HL-60/S4 (cell line): ENCODE data around the gene SLC39A7.

Experiments used
- in situ Hi-C: fragments of 300-500 bp; cut with MboI; formaldehyde crosslinking; loops from 2 replicates; pipeline ENCODE4 v1.14.3; 2022; ENCODE audit warnings: low sequenced_read_pairs

SLC39A7 gene

DNA sequence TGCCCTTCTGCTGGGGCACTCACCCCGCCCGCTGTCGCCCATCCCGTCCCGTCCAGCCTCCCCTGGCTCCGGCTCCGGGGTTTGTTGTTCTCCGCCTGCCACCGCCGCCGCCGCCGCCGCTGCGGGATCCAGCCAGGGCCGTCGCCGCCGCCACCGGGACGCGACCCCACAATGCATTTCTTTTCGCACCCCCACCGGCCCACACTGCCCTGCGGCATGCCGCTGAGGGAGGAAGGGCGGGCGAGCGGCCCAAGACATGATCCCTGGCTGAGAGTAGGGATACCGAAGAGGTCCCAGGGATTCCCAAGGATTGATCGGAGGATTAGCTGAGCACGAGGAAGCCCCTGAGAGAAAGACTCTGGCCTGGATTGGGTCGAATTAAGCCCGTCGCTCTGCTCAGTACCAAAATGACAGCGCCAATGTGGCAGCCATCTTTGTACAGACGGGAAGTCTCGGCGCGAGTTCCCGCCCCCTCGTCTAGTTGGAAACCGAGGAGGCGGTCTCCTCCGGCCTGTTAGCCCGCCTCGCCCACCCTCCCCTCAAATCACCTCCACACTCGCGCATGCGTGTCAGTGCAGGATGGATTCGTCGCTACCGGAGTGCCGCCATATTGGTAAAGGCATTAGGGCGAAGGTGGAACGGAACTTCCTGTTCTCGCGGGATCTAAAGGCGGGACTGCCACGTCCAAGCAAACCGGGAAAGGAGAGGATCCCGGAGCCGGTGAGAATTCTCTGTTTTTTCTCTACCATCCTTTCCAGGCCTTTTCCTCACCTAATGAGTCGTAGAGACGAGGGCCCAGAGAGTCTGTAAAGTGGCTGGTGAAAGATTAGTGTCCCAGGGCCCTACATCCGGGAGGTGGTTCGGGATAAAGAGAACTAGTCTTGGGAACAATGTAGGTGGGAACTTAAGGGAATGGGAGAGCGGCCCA lies at the start of gene SLC39A7, which contains the start of gene RXRB:
TSS of gene SLC39A7 (plus strand) at position 649 of the 928 bp plus-strand sequence. CDS start 379 bp downstream, outside the sequence.
TSS of gene RXRB (minus strand) at position 447 of the 928 bp plus-strand sequence. CDS start at position 258, 189 bp downstream.
- in situ Hi-C loops, result no loop called here

GRCh38 chr6:33151050-33151449 lies 49.6 kb upstream of the SLC39A7 start:
- in situ Hi-C loops, result no loop called here

DNA sequence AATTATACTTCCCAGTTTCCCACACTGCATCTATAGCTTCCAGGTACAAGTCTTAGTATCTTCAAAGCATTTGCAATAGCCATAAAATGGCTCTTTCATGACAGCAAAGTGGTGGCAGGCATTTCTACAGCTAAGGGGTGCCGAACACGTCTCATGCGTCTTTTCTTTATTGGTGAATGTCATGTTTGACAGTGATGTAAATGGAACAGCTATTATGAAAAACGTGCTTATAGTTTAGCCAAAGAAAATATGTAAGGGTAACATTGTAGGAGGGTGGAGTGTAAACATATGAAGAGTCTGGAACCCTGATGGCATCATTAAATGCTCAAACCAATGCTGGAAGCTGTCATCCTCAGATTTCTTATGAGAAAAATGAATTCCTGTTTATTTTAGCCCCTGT lies 46.3 kb upstream of the SLC39A7 start:
- in situ Hi-C loops, result no loop called here

- in situ Hi-C loops, result no loop called here
Observed at GRCh38 chr6:33156561-33156960, 44.1 kb upstream of the SLC39A7 start.

GRCh38 chr6:33156964-33157363 lies 43.7 kb upstream of the SLC39A7 start:
- in situ Hi-C loops, result no loop called here

- in situ Hi-C loops, result no loop called here
Observed at GRCh38 chr6:33160096-33160495, 40.6 kb upstream of the SLC39A7 start.

DNA sequence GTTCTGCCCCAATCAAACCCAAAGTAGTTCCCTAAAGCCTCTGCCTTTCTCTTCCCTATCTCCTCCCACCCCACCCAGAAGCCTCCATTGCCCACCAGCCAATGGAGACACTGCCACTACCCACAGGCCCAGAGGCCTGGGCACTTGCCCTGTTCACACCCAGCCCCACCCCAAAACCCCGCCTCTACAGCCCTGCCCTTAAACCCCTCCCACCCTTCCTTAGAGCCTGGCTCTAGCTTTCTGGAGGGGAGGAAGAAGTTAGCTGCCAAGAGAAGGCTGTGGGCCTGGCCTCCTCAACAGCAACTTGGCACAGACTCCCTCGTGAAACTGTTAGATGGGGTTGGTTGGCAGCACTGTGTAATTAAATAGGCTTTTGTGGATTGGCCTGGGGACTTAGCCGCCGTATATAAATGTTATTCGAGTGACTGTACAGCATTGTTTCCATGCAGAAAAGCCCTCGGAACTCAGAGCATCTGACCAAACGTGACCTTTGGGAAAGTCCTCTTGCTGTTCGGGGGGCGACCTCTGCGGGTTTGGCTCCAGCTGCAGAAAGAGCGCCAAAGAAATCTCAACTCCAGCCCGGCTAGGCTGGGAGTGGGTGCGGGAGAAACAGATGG lies 39.8 kb upstream of the SLC39A7 start:
- in situ Hi-C loops, result no loop called here

GRCh38 chr6:33161354-33162331 lies 39.0 kb upstream of the SLC39A7 start:
- in situ Hi-C loops, result no loop called here

- in situ Hi-C loops, result no loop called here
Observed at GRCh38 chr6:33163540-33163939, 37.1 kb upstream of the SLC39A7 start.

DNA sequence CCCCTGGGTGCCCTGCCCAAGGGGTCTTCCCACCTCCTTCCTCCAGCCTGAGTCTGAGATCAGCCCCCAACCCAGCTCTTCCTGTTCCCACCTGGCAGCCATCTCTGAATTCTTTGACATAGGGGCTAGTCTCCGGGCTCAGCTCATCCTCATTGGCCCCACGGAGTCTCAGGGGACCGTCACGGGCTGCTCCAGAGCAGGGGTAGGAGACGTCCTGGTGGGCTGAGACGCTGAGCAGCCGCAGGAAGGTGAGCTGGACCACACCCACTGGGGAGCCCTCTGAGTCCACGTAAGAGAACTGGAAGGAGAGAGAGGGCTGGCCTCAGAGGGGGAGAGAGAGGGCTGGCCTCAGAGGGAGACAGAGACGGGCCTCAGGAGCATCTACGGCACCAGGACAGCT lies 36.5 kb upstream of the SLC39A7 start:
- in situ Hi-C loops, result no loop called here

- in situ Hi-C loops, result no loop called here
Observed at GRCh38 chr6:33164665-33165373, 35.8 kb upstream of the SLC39A7 start.

DNA sequence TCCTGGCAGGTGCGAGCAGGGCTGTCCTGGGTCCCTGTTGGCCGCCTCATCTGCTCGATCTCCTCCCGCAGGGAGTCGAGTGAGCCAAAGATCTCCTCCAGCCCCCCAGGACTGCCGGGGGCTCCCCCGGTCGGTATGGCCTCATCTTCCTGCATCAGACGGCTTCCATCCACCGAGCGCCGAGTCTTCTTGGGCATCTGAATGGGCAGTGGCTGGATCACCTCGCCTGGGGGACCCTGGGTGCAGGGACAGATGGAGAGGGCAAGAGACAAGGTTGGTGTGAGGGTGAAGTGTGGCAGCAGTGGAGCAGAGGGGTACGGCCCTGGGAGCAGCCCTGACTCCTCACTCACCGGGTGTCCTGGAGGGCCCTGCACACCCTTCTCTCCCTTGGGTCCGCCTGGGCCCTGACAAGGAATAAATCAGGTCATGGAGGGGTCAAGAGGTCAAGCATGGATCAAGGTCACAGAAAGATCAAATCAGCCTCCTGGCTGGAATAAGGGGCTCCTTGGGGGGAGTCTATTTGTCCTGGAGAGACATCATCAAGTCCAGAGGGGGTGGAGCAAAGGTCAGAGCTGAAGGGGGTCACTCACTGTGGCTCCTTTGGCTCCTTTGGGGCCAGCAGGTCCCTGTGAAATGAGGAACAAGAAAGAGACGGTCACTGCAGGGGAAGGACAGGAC lies 34.9 kb upstream of the SLC39A7 start:
- in situ Hi-C loops, result no loop called here

GRCh38 chr6:33166363-33166762 lies 34.3 kb upstream of the SLC39A7 start:
- in situ Hi-C loops, result no loop called here

- in situ Hi-C loops, result no loop called here
Observed at GRCh38 chr6:33166811-33167210, 33.9 kb upstream of the SLC39A7 start.

DNA sequence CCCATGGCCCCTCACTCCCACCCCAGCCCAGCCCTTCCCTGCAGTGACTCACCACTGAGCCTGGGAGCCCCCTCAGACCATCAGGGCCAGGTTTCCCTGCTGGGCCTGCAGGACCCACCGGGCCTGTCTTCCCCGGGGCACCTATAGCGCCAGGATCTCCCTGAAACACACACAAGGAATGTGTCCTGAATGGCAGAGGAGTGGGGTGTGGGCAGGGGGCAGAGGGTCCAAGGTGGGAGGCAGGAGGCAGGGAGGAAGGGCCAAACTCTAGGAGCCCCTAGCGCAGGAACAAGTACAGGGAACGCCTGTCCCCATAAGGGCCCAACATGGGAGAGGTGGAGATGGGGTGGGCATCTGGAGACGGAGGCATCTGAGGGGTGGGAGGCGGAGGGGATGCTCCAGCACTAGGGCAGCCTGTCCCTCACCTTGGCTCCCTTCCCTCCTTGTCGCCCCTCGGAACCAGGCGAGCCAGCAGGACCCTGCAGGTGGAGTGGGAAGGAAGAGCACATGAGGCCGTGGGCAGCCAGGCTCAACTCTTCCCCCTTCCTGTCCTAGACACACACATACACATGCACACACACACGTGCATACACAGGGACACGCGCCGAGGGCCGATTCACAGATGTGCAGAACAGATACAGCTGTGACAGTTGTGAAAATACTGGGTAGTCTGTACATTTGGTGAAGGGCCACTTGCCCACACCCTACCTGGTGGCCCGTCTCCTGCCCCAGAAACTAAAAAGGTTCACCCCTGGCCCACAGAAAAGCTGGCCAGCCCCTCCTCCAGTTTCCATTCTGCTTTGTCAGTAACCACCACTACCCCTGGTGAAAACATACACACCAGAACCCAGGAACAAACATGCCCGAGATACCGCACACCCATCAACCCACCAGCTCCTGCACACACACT lies 33.0 kb upstream of the SLC39A7 start:
- in situ Hi-C loops, result no loop called here

DNA sequence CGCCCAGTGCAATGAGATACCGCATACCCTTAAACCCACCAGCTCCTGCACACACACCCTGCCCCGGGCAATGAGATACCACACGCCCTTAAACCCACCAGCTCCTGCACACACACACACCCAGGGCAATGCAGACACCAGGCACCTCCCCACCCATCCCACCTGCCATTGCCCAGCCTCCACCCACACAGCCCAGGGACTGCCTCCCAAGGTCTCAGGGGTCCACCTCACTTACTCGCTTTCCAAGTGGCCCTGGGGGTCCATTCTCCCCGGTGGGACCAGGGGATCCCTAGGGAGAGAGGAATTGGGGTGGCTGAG lies 32.4 kb upstream of the SLC39A7 start:
- in situ Hi-C loops, result no loop called here

GRCh38 chr6:33168639-33169038 lies 32.0 kb upstream of the SLC39A7 start:
- in situ Hi-C loops, result no loop called here

DNA sequence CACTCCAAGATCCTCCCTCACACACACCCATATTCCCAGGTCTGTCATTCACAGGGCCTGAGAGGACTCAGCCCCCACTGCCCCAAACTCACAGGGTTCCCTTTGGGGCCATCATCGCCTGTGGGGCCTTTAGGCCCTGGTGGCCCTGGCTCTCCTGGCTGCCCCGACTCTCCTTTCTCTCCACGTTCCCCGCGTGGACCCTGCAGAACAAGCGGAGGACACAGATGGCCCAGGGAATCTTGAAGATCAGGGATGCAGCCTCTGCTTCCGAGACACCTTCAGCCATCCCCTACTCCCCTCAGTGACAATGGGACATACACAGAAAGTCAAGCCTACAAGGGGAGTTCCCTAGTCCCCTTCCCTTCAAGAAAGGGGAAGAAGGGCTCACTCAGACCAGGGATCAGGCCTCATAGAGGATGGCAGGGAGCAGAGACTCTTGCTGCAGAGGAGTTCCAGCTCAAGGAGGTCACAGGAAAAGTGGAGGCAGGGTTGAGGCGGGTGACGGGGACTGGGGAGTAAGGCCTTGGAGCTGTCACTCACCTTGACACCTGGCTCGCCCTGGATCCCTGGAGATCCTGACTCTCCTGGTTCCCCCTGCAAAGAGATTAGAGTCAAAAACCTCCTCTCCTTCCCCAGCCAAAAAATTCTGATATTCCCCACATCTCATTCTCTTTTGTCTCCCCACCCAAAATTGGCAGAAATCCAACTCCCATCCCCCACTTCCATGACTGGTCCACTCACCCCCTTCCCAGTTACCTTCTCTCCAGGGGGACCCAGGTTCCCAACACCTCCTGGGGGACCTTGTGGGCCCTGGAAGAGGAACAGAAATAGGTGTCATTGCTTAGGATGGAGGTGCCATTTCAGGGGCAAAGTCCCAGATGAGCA lies 31.1 kb upstream of the SLC39A7 start:
- in situ Hi-C loops, result no loop called here
